OCI-LY1 (cell line): ENCODE data around the gene FBN2.

Source experiments
- H2AFZ ChIP-seq: fragments of 200-600 bp; sonication (generic), shearing (Covaris generic); 2 replicates; pipeline ENCODE4 v1.6.0; 2014; ENCODE audit warnings: antibody characterized with exemption, mild to moderate bottlenecking, low read length
- H3F3A ChIP-seq: fragments of 200-600 bp; sonication (generic), shearing (Covaris generic); 2 replicates; pipeline ENCODE4 v1.6.0; 2014; ENCODE audit warnings: mild to moderate bottlenecking, antibody characterized with exemption, low read length, moderate library complexity; ENCODE audit not compliant: insufficient read depth
- H3K27ac ChIP-seq: fragments of 200-600 bp; sonication (generic); 2 replicates; pipeline ENCODE4 v1.5.1; 2014; ENCODE audit warnings: low read length, mixed run types, mild to moderate bottlenecking, low read depth; ENCODE audit not compliant: poor library complexity, severe bottlenecking
- H3K27me3 ChIP-seq: fragments of 200-600 bp; sonication (generic); 2 replicates; pipeline ENCODE4 v1.6.0; 2014; ENCODE audit warnings: antibody characterized with exemption, mild to moderate bottlenecking, low read length, moderate library complexity; ENCODE audit not compliant: insufficient read depth
- H3K36me3 ChIP-seq: fragments of 200-600 bp; sonication (generic); 2 replicates; pipeline ENCODE4 v1.6.1; 2014; ENCODE audit warnings: mild to moderate bottlenecking, antibody characterized with exemption, low read length, moderate library complexity, mixed read lengths; ENCODE audit not compliant: insufficient read depth
- H3K4me1 ChIP-seq: fragments of 200-600 bp; sonication (generic); 2 replicates; pipeline ENCODE4 v1.5.1; 2014; ENCODE audit warnings: mild to moderate bottlenecking, low read length, moderate library complexity; ENCODE audit not compliant: insufficient read depth, severe bottlenecking
- H3K4me2 ChIP-seq: fragments of 200-600 bp; sonication (generic), shearing (Covaris generic); 2 replicates; pipeline ENCODE4 v1.6.1; 2014; ENCODE audit warnings: low read length
- H3K4me3 ChIP-seq: fragments of 200-600 bp; sonication (generic); 2 replicates; pipeline ENCODE4 v1.5.1; 2014; ENCODE audit warnings: low read length, low read depth, mild to moderate bottlenecking, mixed read lengths; ENCODE audit not compliant: poor library complexity, severe bottlenecking
- H3K79me2 ChIP-seq: fragments of 200-600 bp; shearing (Covaris generic); 2 replicates; pipeline ENCODE4 v1.6.1; 2016; ENCODE audit warnings: mixed run types, low read length, mixed read lengths; ENCODE audit not compliant: insufficient read depth
- H3K9ac ChIP-seq: fragments of 200-600 bp; sonication (generic), shearing (Covaris generic); 2 replicates; pipeline ENCODE4 v1.6.1; 2014; ENCODE audit warnings: mild to moderate bottlenecking, low read length, mixed read lengths
- H3K9me2 ChIP-seq: fragments of 200-600 bp; sonication (generic), shearing (Covaris generic); 2 replicates; pipeline ENCODE4 v1.6.1; 2014; ENCODE audit warnings: low read depth, mild to moderate bottlenecking, low read length, mixed read lengths
- H3K9me3 ChIP-seq: fragments of 200-600 bp; shearing (Covaris generic); 2 replicates; pipeline ENCODE4 v1.6.1; 2014; ENCODE audit warnings: low read length, mixed read lengths
- H4K20me1 ChIP-seq: fragments of 200-600 bp; sonication (generic), shearing (Covaris generic); 2 replicates; pipeline ENCODE4 v1.6.0; 2016; ENCODE audit warnings: mild to moderate bottlenecking, low read length; ENCODE audit not compliant: insufficient read depth
- EZH2 ChIP-seq: fragments of 200-600 bp; sonication (generic), shearing (Covaris generic); IDR thresholded peaks from 2 replicates; pipeline ENCODE4 v1.8.0; 2017; ENCODE audit warnings: borderline replicate concordance, mixed run types, mild to moderate bottlenecking, antibody characterized with exemption, low read length, moderate library complexity, mixed read lengths
- TF ChIP-seq, protein P1 (sequence below): fragments of 200-600 bp; sonication (generic), shearing (Covaris generic); IDR thresholded peaks from 2 replicates; pipeline ENCODE4 v1.5.1; 2017; ENCODE audit warnings: mild to moderate bottlenecking, antibody characterized with exemption, low read length, moderate library complexity, mixed read lengths

Gene FBN2

DNA sequence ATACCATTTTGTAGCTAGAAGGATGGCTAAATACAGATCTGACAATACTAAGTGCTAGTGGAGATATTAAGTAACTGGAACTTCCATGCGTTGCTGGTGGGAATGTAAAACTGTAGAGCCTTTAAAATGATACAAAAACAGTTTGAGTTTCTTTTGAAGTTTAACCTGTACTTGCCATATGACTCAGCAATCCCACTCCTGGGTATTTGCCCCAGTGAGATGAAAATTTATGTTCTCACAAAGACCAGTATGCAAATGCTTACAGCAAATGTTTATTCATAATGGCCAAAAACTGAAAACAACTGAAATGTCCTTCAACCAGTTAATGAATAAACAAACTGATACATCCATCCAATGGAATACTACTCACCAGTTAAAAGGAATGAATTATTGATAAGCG lies 317.2 kb downstream of the FBN2 start:
- Histone ChIP-seq H3F3A (no peaks in the 10 kb centered on the region), H3K4me3 (no peak overlapping the region), H3K4me2 (no peak overlapping the region), H3K9ac (no peak overlapping the region), H2AFZ (no peak overlapping the region), H3K27ac (no peak overlapping the region), H3K79me2 (no peaks in the 10 kb centered on the region), H3K4me1 (no peaks in the 10 kb centered on the region), H3K9me2 (no peaks in the 10 kb centered on the region), H3K27me3 (no peaks in the 10 kb centered on the region), H4K20me1 (no peaks in the 10 kb centered on the region), H3K36me3 (no peaks in the 10 kb centered on the region), H3K9me3 (no peaks in the 10 kb centered on the region)
- no peak for TF ChIP-seq EZH2
- TF ChIP-seq, protein P1, sequence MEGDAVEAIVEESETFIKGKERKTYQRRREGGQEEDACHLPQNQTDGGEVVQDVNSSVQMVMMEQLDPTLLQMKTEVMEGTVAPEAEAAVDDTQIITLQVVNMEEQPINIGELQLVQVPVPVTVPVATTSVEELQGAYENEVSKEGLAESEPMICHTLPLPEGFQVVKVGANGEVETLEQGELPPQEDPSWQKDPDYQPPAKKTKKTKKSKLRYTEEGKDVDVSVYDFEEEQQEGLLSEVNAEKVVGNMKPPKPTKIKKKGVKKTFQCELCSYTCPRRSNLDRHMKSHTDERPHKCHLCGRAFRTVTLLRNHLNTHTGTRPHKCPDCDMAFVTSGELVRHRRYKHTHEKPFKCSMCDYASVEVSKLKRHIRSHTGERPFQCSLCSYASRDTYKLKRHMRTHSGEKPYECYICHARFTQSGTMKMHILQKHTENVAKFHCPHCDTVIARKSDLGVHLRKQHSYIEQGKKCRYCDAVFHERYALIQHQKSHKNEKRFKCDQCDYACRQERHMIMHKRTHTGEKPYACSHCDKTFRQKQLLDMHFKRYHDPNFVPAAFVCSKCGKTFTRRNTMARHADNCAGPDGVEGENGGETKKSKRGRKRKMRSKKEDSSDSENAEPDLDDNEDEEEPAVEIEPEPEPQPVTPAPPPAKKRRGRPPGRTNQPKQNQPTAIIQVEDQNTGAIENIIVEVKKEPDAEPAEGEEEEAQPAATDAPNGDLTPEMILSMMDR, result no peak

DNA sequence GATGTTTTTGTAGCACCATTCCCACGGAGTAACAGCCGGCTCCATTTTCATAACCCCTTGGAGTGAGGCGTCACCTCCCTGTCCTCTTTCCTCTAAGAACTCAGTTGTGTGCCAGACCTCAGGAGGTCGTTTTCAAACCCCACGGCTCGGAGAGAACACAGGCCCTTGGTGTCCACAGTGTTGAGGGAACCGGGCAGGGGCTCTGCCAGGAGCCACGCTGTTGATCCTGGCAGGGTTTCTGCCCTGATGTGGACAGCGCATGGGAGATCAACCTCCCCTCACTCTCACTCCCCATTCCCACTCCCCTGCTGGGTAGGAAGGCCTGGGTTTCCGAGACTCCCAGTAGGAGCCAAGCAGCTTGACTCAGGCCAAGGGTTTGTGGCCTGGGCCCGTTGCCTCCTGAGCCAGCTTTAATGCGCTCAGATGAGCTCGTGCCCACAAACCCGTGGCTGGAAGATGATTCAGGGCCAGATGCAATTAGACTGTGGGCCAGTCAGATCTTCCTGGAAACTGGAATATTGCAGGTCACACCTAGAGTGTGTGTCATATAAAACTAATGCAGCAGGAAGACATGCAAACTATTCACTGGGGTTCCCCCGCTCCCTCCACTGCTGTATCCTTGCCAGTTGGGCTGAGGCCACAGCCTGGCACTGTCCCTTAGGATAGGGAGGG lies 321.0 kb downstream of the FBN2 start:
- Histone ChIP-seq H3K9ac (no peak overlapping the region), H4K20me1 (no peaks in the 10 kb centered on the region), H3F3A (no peaks in the 10 kb centered on the region), H3K9me3 (no peaks in the 10 kb centered on the region), H3K4me3 (no peak overlapping the region), H3K27ac (no peak overlapping the region), H2AFZ (no peak overlapping the region), H3K36me3 (no peaks in the 10 kb centered on the region), H3K9me2 (no peaks in the 10 kb centered on the region), H3K79me2 (no peaks in the 10 kb centered on the region), H3K4me1 (no peaks in the 10 kb centered on the region), H3K4me2 (no peak overlapping the region), H3K27me3 (no peaks in the 10 kb centered on the region)
- TF ChIP-seq, protein P1, result no peak
- no peak for TF ChIP-seq EZH2

DNA sequence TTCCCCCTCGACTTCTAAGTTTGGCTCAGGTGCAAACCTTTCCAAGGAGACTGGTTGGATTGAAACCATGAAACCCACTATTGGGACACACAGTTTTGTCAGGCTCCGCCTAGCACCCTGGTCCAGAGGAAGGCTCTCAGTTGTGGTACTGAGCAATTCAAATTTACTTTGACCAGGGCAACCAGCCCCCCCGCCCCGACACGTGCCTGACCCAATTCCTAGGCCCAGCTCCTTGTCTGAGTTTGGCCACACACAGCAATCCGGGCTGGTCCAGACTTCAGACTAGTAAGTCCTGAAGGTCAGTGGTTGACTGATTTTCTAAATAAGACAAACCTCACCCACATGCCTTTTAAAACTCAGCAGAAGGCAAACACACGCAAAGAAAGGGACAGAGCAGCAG lies 321.8 kb downstream of the FBN2 start:
- Histone ChIP-seq H3K27ac (no peak overlapping the region), H3K36me3 (no peaks in the 10 kb centered on the region), H2AFZ (no peak overlapping the region), H4K20me1 (no peaks in the 10 kb centered on the region), H3K27me3 (no peaks in the 10 kb centered on the region), H3F3A (no peaks in the 10 kb centered on the region), H3K79me2 (no peaks in the 10 kb centered on the region), H3K9me3 (no peaks in the 10 kb centered on the region), H3K9me2 (no peaks in the 10 kb centered on the region), H3K4me3 (no peak overlapping the region), H3K4me2 (no peak overlapping the region), H3K9ac (no peak overlapping the region), H3K4me1 (no peaks in the 10 kb centered on the region)
- no peak for TF ChIP-seq EZH2
- TF ChIP-seq, protein P1, result no peak
